GM18526 (cell line): ENCODE results near the gene KL.

Source experiments
- POLR2A ChIP-seq: IDR thresholded peaks from 3 replicates; pipeline ENCODE4 v1.6.1; 2011; ENCODE audit not compliant: insufficient read length; ENCODE audit errors: extremely low read depth

Gene KL

GRCh38 chr13:33076001-33076992, 60.1 kb downstream of the KL start:
- no peak for TF ChIP-seq POLR2A

- TF ChIP-seq POLR2A, result no peak
Measured at GRCh38 chr13:33078263-33078662, 62.0 kb downstream of the KL start.

- no peak for TF ChIP-seq POLR2A
Measured at GRCh38 chr13:33079960-33080359, 63.7 kb downstream of the KL start.

- no peak for TF ChIP-seq POLR2A
Measured at GRCh38 chr13:33080972-33081590, 64.9 kb downstream of the KL start.

- no peak for TF ChIP-seq POLR2A
Measured at GRCh38 chr13:33081666-33082065, 65.4 kb downstream of the KL start.

GRCh38 chr13:33083054-33083453, 66.8 kb downstream of the KL start:
- TF ChIP-seq POLR2A, result no peak

- TF ChIP-seq POLR2A, result no peak
Measured at GRCh38 chr13:33087091-33087490, 70.9 kb downstream of the KL start.

- TF ChIP-seq POLR2A, result no peak
Measured at GRCh38 chr13:33087790-33088189, 71.6 kb downstream of the KL start.

- no peak for TF ChIP-seq POLR2A
Measured at GRCh38 chr13:33089311-33089710, 73.1 kb downstream of the KL start.

GRCh38 chr13:33090755-33091414, 74.7 kb downstream of the KL start:
- TF ChIP-seq POLR2A, result no peak

GRCh38 chr13:33091415-33091774, 75.2 kb downstream of the KL start:
- TF ChIP-seq POLR2A, result no peak

- TF ChIP-seq POLR2A, result no peak
Measured at GRCh38 chr13:33092073-33092987, 76.1 kb downstream of the KL start.

GRCh38 chr13:33096886-33097605, 80.8 kb downstream of the KL start:
- no peak for TF ChIP-seq POLR2A

- TF ChIP-seq POLR2A, result no peak
Measured at GRCh38 chr13:33099860-33100259, 83.6 kb downstream of the KL start.

- TF ChIP-seq POLR2A, result no peak
Measured at GRCh38 chr13:33100886-33101285, 84.7 kb downstream of the KL start.

- no peak for TF ChIP-seq POLR2A
Measured at GRCh38 chr13:33101835-33102234, 85.6 kb downstream of the KL start.
